ENCODE measurements around the gene RSPH6A.

GRCh38 chr19:45842198-45842597 is 27.1 kb upstream of the RSPH6A start:
- TF ChIP-seq NFYB (CRISPR knock-in tag; conservative IDR thresholded peaks at IDR 0.05; ENCODE audit: low read depth) (no peak), CTCF (IDR thresholded peaks at IDR 0.05) (no peak), NFE2L1 (CRISPR knock-in tag; IDR thresholded peaks at IDR 0.05) (no peak), NR2C2 (CRISPR knock-in tag; IDR thresholded peaks at IDR 0.05) (no peak), JUN (CRISPR knock-in tag; IDR thresholded peaks at IDR 0.05) (no peak), ATF2 (CRISPR knock-in tag; IDR thresholded peaks at IDR 0.05; ENCODE audit: borderline replicate concordance, low read depth) (no peak)
- TF ChIP-seq, protein P1, sequence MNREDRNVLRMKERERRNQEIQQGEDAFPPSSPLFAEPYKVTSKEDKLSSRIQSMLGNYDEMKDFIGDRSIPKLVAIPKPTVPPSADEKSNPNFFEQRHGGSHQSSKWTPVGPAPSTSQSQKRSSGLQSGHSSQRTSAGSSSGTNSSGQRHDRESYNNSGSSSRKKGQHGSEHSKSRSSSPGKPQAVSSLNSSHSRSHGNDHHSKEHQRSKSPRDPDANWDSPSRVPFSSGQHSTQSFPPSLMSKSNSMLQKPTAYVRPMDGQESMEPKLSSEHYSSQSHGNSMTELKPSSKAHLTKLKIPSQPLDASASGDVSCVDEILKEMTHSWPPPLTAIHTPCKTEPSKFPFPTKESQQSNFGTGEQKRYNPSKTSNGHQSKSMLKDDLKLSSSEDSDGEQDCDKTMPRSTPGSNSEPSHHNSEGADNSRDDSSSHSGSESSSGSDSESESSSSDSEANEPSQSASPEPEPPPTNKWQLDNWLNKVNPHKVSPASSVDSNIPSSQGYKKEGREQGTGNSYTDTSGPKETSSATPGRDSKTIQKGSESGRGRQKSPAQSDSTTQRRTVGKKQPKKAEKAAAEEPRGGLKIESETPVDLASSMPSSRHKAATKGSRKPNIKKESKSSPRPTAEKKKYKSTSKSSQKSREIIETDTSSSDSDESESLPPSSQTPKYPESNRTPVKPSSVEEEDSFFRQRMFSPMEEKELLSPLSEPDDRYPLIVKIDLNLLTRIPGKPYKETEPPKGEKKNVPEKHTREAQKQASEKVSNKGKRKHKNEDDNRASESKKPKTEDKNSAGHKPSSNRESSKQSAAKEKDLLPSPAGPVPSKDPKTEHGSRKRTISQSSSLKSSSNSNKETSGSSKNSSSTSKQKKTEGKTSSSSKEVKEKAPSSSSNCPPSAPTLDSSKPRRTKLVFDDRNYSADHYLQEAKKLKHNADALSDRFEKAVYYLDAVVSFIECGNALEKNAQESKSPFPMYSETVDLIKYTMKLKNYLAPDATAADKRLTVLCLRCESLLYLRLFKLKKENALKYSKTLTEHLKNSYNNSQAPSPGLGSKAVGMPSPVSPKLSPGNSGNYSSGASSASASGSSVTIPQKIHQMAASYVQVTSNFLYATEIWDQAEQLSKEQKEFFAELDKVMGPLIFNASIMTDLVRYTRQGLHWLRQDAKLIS (CRISPR knock-in tag; IDR thresholded peaks at IDR 0.05; ENCODE audit: borderline replicate concordance): no peak

Measured in WTC11 (cell line).